SKM-1 treated with dmso at 0.1 percent for 144 hours (cell line): ENCODE data around the gene GHDC.

Experiments
- DNase-seq: peaks from one replicate; lab custom pipeline; 2025; ENCODE audit not compliant: unreplicated experiment; lab: John Stamatoyannopoulos, UW

The GHDC gene

DNA sequence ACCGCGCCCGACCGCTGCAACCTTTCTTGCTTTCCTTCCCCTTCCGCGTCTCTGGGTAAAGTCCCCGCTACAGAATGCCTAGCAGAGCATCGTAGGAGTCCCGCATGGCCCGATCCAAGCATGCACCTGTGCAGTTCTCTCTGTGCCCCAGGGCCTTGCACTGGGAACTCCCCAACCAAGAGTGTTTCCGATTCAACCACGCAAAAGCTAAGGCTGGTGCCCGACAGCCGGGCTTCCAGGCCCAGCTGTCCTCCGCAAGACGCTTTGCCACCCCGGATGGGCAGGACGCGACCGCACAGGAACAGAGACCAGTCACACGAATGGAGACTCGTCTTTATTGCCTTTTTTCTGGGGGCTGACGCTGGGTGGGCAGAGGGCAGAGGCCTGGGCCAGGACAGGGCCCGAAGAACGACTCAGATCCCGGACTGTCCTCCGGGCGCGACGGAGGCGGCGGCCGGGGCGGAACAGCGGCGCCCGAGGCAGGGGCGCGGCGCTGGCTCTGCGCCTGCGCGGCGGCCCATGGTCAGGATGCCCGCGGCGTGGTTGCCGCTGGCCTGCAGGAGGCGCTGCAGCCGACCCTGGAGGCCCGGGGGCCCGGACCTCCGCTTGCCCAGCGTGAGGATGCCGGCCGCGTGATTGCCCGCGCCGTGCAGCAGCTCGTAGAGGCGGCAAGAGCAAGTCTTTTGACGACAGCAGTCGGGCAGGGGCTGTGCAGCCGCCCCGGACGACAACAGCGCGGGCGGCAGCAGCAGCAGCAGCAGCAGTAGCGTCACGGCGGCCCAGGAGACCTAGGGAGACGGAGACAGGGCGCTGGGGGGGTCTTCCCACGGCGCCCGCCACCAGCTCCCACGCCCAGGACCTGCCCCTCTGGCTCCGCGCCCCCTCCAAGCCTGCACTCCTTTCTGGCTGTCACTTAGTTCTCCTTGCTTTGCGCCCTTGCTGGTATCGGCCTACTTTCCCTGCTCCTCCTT, 10.3 kb downstream of the GHDC start:
- peak; percentile 60 for DNase-seq

DNA sequence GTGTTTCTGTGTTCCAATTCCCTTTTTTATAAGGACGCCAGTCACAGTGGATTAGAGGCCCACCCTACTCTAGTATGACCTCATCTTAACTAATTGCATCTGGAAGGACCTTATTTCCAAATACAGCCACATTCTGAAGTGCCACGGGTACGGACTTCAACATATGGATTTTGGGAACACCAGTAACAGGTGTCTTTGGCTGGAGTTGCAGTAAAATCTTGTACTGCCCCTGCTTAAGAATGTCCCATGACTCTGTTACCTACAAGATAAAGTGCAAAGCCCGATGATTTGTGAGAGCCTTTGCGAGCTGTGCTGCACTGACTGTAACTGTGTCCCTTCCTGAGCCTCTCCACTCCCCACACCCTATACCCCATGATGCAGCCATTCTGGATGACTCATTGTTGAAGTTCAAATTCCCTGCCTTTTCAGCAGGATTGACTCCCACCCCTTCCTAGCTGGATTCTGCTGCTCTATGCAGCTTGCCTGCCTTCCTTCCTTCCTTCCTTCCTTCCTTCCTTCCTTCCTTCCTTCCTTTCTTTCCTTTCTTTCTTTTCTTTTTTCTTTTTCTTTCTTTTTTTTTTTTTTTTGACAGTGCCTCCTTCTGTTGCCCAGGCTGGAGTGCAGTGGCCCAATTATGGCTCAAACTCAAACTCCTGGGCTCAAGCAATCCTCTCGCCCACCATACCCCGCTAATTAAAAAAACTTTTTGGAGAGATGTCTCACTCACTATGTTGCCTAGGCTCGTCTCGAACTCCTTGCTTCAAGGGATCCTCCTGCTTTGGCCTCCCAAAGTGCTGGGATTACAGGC, 11.2 kb downstream of the GHDC start:
- no peak for DNase-seq

DNA sequence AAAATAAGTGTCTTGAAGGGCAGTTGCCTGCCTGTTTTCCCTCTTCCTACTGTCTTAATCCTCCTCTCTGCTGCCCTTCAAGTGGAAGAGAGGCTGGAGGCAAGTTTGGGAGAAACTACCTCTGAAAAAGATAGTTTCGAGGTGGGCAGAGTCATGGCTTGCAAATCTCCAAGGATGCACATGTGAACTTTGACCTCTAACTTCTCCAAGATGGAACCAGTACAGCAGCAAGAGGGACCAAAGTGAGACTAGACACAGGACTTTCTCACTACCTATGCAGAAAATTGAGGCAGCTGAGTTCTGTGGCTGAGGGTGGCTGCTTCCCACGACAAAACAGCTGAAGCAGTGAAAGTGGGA, 12.5 kb downstream of the GHDC start:
- DNase-seq, result no peak

DNA sequence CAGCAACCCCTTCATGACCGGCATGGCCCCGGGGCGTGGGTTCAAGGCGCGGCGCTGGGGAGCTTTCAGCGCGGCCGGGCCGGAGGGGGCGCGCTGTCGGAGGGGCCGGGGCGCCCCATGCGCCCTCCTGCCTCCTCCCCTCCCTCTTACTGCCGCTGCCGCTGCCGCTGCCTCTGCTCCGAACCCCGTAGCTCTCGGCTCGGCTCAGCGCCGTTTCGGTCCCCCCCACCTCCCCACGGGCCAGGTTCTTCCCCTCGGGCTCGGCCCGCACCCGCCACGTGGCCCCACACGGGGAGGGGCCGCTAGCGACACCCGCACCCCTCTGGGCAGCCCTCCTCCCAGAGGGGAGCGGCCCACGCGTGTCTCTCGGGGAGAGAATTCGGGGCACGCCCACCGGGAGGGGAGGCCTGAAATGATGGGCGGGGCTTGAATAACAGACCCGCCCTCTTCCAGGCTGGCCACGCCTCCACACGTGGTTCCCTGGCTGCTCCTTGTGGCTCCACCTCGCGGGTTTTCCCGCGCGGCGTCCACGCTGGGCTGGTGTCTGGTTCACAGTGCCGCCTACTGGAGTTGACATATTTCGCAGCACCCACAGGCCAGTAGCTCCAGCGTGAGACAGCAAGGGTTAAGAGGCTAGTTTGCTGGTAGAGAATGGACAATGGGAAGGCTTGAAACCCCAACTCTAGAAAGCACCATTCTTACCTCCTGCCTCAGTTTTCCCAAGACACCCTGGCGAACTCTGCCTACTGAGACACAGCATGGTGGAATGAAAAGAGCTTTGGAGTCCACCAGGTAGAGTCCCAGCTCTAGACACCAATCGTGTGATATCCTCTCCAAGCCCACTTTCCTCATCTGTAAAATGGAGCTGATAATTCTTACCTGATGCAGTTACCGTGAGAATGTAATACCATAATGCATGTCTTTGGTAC, 13.1 kb downstream of the GHDC start, which contains the start of gene KCNH4:
Gene KCNH4, minus strand, starts transcription at position 221 of the 929 bp plus-strand sequence. Its CDS starts 197 bp downstream, at position 24.
- DNase-seq, result peak; percentile 85

DNA sequence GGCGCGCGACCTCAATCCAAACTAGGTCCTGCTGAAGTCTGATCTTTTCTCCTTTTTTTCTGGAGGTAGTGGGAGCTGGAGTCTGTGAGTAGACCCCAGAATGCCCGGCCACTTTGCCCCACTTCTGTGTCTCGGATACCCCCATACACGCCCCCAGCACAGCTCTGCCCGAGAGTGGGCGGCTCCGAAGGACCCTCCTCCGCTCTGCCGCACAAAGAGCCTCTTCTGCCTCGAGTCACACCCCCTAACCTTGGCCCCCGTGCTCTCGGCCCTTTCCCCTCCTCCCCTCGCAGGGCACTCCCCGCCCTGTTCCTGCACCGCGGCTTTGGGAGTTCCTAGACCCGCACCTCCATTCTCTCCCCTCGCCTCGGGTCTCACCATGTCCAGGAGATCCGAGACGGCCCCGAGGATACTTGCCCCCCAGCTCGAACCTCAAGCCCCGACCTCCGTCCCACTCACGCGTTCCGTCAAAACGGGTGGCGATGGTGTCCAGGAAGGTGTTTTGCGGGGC, 13.8 kb downstream of the GHDC start:
- DNase-seq, result no peak

DNA sequence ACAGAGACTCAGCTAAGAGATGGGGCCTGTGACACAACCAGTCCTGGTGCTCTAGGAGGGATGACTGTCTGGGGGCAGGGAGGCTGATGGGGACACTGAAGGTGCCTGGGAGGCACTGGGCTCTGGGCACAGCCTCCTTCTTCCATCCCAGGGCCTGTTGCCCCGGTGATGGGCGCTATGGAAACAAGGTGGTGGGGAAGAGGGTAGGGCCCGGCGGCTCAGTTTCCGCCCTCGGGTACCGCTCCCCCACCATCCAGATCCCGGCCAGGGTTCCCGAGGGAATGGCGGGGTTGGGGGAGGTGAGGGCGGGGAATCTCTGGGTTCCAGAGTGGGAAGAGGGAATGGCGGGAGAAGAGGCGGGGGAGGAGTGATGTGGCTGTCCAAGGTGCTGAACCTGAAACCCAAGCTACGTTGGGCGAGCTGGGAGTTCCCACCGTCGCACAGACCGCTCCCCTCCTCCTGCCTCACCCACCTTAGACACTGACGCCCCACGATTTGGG, 14.3 kb downstream of the GHDC start:
- no peak for DNase-seq

DNA sequence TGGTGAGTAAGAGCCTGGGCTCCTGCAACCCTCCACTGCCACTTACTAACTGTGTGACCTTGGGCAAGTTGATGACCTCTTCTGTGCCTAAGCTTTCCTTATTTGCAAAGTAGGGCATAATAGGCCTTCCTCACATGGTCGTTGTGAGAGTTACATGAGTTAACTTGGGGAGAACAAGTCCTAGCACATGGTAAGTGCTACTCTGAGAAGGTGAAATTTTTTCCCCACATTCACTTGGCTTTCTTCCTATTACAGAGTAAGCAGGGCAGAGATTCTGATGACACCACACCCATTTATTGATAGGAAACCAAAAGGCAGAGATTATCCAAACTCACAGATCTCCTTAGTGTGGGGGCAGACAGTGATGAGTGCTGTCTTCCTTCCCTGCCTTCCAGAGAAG, 15.0 kb downstream of the GHDC start:
- DNase-seq, result no peak

DNA sequence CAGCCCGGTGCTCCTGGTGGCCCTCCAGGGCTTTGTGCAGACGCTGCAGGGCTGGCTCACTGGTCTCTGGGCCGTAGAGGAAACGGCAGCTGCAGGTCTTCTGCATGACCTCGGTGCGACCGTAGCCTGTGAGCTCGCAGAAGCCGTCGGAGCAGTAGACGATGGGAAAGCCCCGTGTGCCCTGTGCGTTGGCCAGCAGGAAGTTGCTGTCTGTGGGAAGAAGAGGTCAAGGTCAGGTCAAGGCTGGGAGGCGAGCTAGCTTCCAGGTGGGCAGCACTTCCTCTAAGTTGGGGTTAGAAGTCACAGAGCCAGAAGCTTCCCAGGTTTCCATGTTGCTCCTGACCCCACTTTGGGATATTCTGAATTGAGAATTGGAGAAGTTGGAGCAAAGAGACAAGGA, 15.5 kb downstream of the GHDC start:
- DNase-seq, result no peak

DNA sequence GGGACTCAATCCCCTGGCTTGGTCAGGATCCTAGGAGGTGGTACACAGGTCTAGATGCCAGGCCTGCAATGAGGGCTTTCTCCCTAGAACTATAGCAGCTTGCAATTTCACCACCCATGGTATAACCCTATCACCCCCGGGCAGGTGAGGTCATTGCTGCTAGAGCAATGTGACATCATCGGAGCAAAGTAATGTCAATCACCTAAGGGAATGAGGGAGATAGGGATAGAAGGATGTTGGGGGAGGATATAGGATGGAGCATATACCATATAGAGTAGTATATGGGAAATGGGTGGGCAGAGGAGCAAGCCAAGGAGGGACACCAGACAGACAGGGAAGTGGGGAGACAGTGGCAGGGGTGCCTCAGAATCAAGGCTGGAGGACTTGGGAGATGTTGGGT, 16.6 kb downstream of the GHDC start:
- no peak for DNase-seq

DNA sequence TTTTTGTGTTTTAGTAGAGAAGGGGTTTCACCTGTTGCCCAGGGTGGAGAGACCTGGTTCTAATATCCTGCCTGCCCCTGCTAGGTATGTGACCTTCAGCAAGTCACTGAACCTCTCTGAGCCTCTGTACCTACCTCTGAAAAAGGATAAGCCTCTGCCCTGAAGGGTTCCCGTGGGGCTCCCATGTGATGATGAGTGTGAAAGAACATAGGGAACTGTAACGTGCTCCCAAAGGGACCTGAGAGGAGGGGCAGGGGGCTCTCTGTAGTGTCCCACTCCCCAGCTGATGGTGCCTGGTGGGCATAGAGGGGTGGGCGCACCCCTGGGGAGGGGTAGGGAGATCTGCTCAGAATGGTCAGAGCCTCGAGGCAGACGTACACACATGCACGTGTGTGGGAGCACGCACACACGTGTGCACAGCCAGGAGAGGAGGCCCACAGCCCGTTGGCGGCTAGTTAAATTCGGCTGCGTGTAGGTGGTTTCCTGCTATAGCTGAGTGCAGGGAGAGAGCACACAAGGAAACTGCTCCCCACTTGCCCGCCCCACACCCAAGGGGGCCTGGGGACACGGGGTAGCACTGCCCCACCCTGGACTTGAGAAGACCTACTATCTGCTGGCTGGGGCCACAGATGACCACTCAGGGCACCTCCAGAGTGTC, 20.0 kb downstream of the GHDC start:
- no peak for DNase-seq

DNA sequence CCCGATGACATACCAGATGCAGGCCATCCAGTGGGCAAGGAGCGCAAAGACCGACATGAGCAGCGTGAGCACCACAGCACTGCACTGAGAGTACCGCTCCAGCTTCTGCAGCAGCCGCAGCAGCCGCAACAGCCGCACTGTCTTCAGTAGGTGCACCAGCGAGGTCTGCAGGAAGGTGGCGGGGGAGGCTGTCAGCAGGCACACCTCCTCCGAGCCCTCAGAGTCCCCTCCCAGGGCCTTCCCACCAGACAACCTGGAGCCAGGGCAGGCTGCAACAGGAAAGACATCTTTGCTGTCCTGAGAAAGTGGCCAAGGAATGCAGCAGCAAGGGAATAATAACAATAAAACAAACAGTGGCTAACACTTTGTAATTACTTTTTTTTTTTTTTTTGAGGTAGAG, 22.5 kb downstream of the GHDC start:
- no peak for DNase-seq

DNA sequence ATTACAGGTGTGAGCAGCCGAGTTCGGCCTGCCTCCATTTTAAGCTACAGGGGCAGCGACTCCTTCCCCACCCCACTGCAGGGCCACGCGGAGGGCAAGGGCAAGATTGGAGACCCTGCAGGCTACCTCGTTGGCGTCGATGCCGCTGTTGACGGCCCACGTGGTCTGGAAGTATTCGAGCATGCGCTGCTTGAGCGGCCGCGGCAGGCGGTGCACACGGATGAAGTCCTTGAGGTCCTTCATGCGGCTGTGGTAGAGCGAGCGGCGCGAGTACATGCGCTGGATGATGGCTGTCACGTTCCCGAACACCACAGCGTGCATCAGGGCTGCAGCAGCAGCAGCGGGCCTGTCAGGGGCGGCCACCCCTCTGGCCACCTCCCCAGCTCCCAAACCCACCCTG, 24.9 kb downstream of the GHDC start:
- DNase-seq, result no peak

DNA sequence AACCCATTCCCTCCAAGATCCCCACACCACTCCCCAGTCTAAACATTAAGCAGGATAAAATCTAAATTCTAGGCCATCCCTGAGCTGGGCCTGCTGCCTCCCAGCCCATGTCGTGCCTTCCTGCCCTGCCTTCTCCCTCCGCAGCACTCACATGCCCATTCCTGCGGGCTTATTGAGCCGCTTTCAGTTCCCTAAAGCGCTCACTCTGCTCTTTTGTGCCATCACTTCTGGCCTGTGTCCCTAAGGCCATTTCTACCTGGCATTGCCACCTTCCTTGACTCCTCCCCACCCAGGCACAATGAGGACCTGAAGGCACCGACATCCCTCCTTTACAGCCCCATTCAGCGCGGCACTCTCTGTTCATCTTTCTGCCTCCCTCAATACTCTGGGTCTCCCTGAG, 26.5 kb downstream of the GHDC start:
- DNase-seq, result no peak

DNA sequence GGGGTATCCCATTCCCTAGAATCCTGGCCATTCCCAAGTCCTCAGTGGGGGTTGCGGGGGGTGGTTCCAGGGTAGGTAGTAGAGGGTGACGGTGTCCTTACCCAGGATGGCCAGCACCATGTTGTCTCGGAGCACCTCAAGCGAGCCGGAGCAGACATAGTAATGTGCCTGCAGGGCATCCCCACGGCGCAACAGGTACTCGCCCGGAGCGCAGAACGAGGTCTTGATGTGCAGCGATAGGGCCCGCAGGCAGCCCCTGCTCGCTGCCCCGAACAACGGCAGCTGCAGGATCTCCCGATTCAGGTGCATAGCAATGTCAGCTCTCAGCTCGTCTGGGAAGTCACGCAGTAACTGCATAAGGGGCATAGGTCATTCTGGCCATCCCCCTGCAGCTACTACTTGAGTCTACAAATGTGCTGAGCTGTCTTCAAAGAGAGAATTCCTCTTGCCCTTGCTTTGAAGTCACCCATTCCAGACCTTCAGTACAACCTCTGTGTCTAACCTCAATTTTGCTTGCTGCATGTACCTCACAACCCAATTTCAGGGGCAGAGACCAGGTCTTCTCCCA, 28.0 kb downstream of the GHDC start:
- DNase-seq, result no peak

DNA sequence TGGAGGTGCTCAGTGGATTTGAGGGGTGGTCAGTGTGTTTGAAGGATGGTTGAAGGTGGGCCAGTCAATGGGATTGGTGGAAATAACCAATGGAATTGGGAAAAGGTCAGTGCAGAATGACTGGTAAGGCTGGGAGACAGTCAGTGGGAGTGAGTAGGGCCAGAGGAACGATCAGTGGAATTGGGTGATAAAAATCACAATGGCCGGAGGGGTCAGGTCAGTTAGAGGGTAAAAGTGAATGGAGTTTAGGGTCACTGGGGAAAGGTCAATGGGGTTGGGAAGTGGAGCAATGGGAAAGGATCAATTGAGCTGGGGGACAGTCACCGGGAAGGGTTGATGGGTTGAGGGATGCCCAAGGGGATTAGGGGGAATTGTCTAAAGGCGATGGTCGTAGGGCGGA, 28.5 kb downstream of the GHDC start:
- no peak for DNase-seq

DNA sequence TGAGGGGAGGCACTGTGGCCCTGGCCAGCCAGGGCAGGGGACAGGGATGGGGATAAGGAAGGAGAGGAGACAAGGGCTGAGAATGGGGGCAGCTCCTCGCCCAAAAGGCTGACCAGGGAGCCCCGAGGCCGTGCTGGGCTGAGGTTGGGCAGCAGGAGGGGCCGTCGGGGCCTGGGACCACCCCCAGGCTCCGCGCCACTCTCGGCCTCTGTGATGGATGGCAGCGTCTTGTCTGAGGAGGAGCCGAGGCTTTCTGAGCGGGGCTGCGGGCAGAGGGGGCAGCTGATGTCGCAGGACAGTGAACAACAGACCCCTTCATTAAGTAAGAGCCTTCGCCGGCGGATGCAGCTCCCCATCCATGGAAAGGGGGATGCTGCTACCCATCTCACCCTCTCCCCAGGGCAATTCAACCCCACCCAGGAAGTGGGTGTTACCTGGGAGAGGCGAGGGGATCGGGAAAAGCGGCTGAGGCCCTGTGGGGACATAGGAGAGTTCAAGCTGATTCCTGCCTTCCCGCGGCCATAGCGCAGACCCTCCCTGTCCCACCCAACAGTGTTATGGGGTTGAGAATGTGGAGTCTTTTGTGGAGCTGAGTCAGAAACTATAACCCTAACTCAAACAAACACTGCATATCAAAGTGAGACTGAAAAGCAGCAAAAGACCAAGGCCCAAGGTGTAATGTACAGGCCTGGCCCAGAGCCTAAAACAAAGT, 30.4 kb downstream of the GHDC start:
- DNase-seq, result no peak

DNA sequence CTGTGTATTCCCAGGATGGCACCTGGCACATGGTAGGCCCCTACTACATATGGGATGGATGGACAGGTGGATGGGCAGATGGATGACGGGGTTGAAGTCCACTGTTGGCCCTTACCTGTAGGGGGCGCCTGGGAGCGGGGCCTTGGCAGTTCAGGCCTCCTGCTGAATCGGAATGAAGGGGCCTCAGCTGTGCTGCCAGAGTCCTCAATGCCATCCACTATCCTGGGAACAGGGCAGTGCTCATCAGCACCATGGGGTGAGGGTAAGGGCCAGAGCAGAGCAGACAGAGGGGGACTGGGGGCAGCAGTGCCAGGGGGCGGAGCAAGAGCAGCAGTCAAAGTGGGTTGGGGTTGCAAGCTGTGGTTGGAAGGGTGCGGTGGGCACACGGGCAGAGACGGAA, 31.2 kb downstream of the GHDC start:
- DNase-seq, result peak; percentile 29

DNA sequence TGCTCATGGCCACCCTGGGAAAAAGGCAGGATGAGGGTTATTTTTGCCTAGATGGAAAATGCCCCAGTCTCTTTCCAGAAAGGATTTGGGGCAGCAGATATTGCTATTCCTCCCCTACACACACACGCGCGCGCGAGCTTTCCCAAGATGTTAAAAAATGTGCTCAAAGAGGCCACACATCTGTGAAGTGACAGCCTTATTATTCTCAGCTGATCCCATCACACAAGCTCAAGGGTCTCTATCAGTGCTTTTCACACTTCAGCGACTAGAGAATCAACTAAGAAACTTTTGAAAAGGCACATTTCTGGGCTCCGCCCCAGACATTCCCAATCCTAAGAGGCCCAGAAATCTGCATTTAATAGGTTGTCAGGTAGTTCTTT, 33.8 kb downstream of the GHDC start:
- no peak for DNase-seq
